H9 (cell line): Measurements from ENCODE around the gene S100B. TPM values are rescaled to one million over a fixed set of nuclear protein-coding genes. Genes with fewer than 3 reads are reported as not detected.

Experiments
- DNase-seq: peaks from one replicate; pipeline ENCODE4 v3.0.0-alpha.2; 2017
- H2AFZ ChIP-seq: one replicate; pipeline ENCODE4 v1.6.1; 2013; ENCODE audit warnings: mild to moderate bottlenecking, low read length, control low read depth, moderate library complexity
- H2AK5ac ChIP-seq: 2 replicates; pipeline ENCODE4 v1.6.1; 2013; ENCODE audit warnings: low read length, control low read depth, mixed read lengths; ENCODE audit not compliant: insufficient read length
- H2BK120ac ChIP-seq: one replicate; pipeline ENCODE4 v1.6.1; 2013; ENCODE audit warnings: low read depth, mild to moderate bottlenecking, low read length, control low read depth, inconsistent platforms; ENCODE audit not compliant: poor library complexity, severe bottlenecking
- H2BK12ac ChIP-seq: 2 replicates; pipeline ENCODE4 v1.6.1; 2013; ENCODE audit warnings: low read length, control low read depth, mixed read lengths, low read depth; ENCODE audit not compliant: insufficient read length
- H2BK15ac ChIP-seq: 2 replicates; pipeline ENCODE4 v1.6.1; 2013; ENCODE audit warnings: low read depth, low read length, control low read depth
- H2BK20ac ChIP-seq: one replicate; pipeline ENCODE4 v1.6.1; 2013; ENCODE audit warnings: low read depth, mild to moderate bottlenecking, low read length, control low read depth, inconsistent platforms; ENCODE audit not compliant: poor library complexity, severe bottlenecking
- H2BK5ac ChIP-seq: 2 replicates; pipeline ENCODE4 v1.6.1; 2013; ENCODE audit warnings: low read length, control low read depth, mixed read lengths; ENCODE audit not compliant: insufficient read length
- H3K14ac ChIP-seq: 2 replicates; pipeline ENCODE4 v1.6.1; 2013; ENCODE audit warnings: low read length, control low read depth; ENCODE audit not compliant: insufficient read depth
- H3K18ac ChIP-seq: 2 replicates; pipeline ENCODE4 v1.6.1; 2013; ENCODE audit warnings: low read depth, mild to moderate bottlenecking, mixed read lengths, low read length, control low read depth; ENCODE audit not compliant: insufficient read length
- H3K23ac ChIP-seq: 2 replicates; pipeline ENCODE4 v1.6.1; 2013; ENCODE audit warnings: low read length, control low read depth, mixed read lengths, low read depth; ENCODE audit not compliant: insufficient read length
- H3K23me2 ChIP-seq: 2 replicates; pipeline ENCODE4 v1.6.1; 2013; ENCODE audit warnings: low read depth, mild to moderate bottlenecking, mixed read lengths, low read length, control low read depth; ENCODE audit not compliant: insufficient read length, poor library complexity, severe bottlenecking
- H3K27ac ChIP-seq: 2 replicates; pipeline ENCODE4 v1.5.1; 2013; ENCODE audit warnings: low read length, control low read depth, mixed read lengths, low read depth; ENCODE audit not compliant: insufficient read length
- H3K27me3 ChIP-seq: 2 replicates; pipeline ENCODE4 v1.6.1; 2013; ENCODE audit warnings: low read length, control low read depth, inconsistent platforms; ENCODE audit not compliant: insufficient read depth
- H3K4ac ChIP-seq: 2 replicates; pipeline ENCODE4 v1.6.1; 2013; ENCODE audit warnings: low read depth, mild to moderate bottlenecking, control low read depth, inconsistent platforms, low read length, moderate library complexity
- H3K4me1 ChIP-seq: 2 replicates; pipeline ENCODE4 v1.6.1; 2013; ENCODE audit warnings: low read length, control low read depth, inconsistent platforms; ENCODE audit not compliant: insufficient read depth
- H3K4me2 ChIP-seq: 2 replicates; pipeline ENCODE4 v1.6.1; 2013; ENCODE audit warnings: low read length, control low read depth, mixed read lengths; ENCODE audit not compliant: insufficient read length, insufficient read depth
- H3K56ac ChIP-seq: 2 replicates; pipeline ENCODE4 v1.6.1; 2013; ENCODE audit warnings: low read depth, mild to moderate bottlenecking, mixed read lengths, low read length, control low read depth; ENCODE audit not compliant: insufficient read length
- H3K79me1 ChIP-seq: 2 replicates; pipeline ENCODE4 v1.6.1; 2013; ENCODE audit warnings: low read depth, mild to moderate bottlenecking, moderate library complexity, low read length, control low read depth, inconsistent platforms; ENCODE audit not compliant: insufficient read depth, poor library complexity, severe bottlenecking
- H3K79me2 ChIP-seq: 2 replicates; pipeline ENCODE4 v1.6.1; 2013; ENCODE audit warnings: low read length, control low read depth, inconsistent platforms; ENCODE audit not compliant: insufficient read depth
- H3K9ac ChIP-seq: 2 replicates; pipeline ENCODE4 v1.6.1; 2013; ENCODE audit warnings: low read length, control low read depth, mixed read lengths; ENCODE audit not compliant: insufficient read length; ENCODE audit errors: extremely low read depth
- H3K9me3 ChIP-seq: one replicate; pipeline ENCODE4 v1.6.1; 2013; ENCODE audit warnings: low read depth, low read length, inconsistent platforms; ENCODE audit not compliant: control insufficient read depth
- H3T11ph ChIP-seq: one replicate; pipeline ENCODE4 v1.6.1; 2013; ENCODE audit warnings: mild to moderate bottlenecking, low read length, control low read depth, inconsistent platforms
- H4K20me1 ChIP-seq: one replicate; pipeline ENCODE4 v1.6.1; 2013; ENCODE audit not compliant: control insufficient read depth, insufficient read length, insufficient read depth
- H4K5ac ChIP-seq: 2 replicates; pipeline ENCODE4 v1.6.1; 2013; ENCODE audit warnings: low read depth, mild to moderate bottlenecking, mixed read lengths, low read length, control low read depth; ENCODE audit not compliant: insufficient read length
- H4K8ac ChIP-seq: replicated peaks from 2 replicates; pipeline ENCODE4 v1.6.1; 2013; ENCODE audit warnings: low read length, control low read depth, mixed read lengths, low read depth; ENCODE audit not compliant: insufficient read length
- H4K91ac ChIP-seq: 2 replicates; pipeline ENCODE4 v1.6.1; 2013; ENCODE audit warnings: low read depth, mild to moderate bottlenecking, moderate library complexity, mixed read lengths, low read length, control low read depth; ENCODE audit not compliant: insufficient read length
- H3K27ac Mint-ChIP-seq, 3 experiments: 2 replicates in 2 of 3; 3 replicates in 1 of 3; pipeline ENCODE4 v1.8.0; 2020 to 2021; ENCODE audit warnings: mixed read lengths in 3 of 3, mild to moderate bottlenecking in 1 of 3, moderate library complexity in 1 of 3
- H3K27me3 Mint-ChIP-seq: 2 replicates; pipeline ENCODE4 v1.8.0; 2021; ENCODE audit warnings: low read depth, mild to moderate bottlenecking, moderate library complexity, mixed read lengths
- H3K36me3 Mint-ChIP-seq, 3 experiments: 2 replicates in 2 of 3; 3 replicates in 1 of 3; pipeline ENCODE4 v1.8.0; 2020 to 2021; ENCODE audit warnings: low read depth in 3 of 3, mixed read lengths in 3 of 3; ENCODE audit not compliant: insufficient read depth in 1 of 3
- H3K4me1 Mint-ChIP-seq, 2 experiments: 2 replicates each; pipeline ENCODE4 v1.8.0; 2020; ENCODE audit warnings: mixed read lengths in 2 of 2
- H3K4me3 Mint-ChIP-seq, 2 experiments: 2 replicates in 1 of 2; 3 replicates in 1 of 2; pipeline ENCODE4 v1.8.0; 2020 to 2021; ENCODE audit warnings: mild to moderate bottlenecking in 2 of 2, mixed read lengths in 2 of 2, moderate library complexity in 1 of 2
- H3K9me3 Mint-ChIP-seq, 2 experiments: 2 replicates in 1 of 2; 3 replicates in 1 of 2; pipeline ENCODE4 v1.8.0; 2020; ENCODE audit warnings: mild to moderate bottlenecking in 2 of 2, mixed read lengths in 2 of 2, moderate library complexity in 1 of 2
- total RNA-seq: library from RNA; stranded (reverse); gene quantifications from 2 replicates; pipeline ENCODE4 v1.2.1, GENCODE V29; 2021
- TF ChIP-seq, protein P1 (sequence below): fragments of 200-600 bp; sonication (generic); conservative IDR thresholded peaks from 3 replicates; pipeline ENCODE4 v1.8.0; 2021; ENCODE audit warnings: antibody characterized with exemption, mild to moderate bottlenecking

Gene S100B
- total RNA-seq, 1 experiment from 2014 or later = 0.26 TPM

DNA sequence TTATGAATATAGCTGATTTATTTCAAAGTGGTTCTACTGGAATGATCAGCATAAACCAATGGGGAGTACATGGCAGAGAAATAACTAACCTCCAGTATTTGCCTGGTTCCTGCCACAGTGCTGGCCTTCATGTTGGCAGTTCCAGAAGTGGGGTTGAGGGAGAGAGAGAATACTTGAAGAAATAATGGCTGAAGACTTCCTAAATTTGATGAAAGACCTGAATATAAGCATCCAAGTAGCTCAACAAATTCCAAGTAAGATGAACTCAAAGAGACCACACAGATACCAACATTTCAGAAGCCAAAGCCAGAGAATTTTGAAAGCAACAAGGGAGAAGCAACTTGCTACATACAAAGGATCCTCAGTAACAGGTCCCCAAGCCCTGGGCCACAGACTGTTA is 34.3 kb downstream of the S100B start:
- Histone ChIP-seq H3K9ac (no peak overlapping the region), H3K27ac (no peak overlapping the region), H4K91ac (no peak overlapping the region), H3K23ac (no peak overlapping the region), H3T11ph (no peak overlapping the region), H3K56ac (no peak overlapping the region), H3K4ac (no peak overlapping the region), H4K20me1 (no peaks in the 10 kb centered on the region), H2BK12ac (no peak overlapping the region), H2BK15ac (no peak overlapping the region), H4K5ac (no peak overlapping the region), H3K79me2 (no peaks in the 10 kb centered on the region), H3K79me1 (no peaks in the 10 kb centered on the region), H3K27me3 (no peaks in the 10 kb centered on the region), H3K4me2 (no peak overlapping the region), H2BK5ac (no peak overlapping the region), H3K9me3 (no peaks in the 10 kb centered on the region), H2AK5ac (no peak overlapping the region), H3K14ac (no peak overlapping the region), H3K18ac (no peak overlapping the region), H3K23me2 (no peaks in the 10 kb centered on the region), H3K4me1 (no peaks in the 10 kb centered on the region), H4K8ac (no peak overlapping the region), H2BK20ac (no peak overlapping the region), H2AFZ (no peak overlapping the region), H2BK120ac (no peak overlapping the region)
- Mint-ChIP-seq H3K27me3 (no peaks in the 10 kb centered on the region), H3K4me3 (no peak overlapping the region), H3K9me3 (peaks cover 7 to 8% of the 10 kb centered on the region in 2 experiments; a peak in 4 of 5 replicates), H3K27ac (no peak overlapping the region), H3K4me1 (no peaks in the 10 kb centered on the region), H3K36me3 (peaks cover 40 to 51% (median 48%) of the 10 kb centered on the region in 3 experiments)
- DNase-seq = no peak
- TF ChIP-seq, protein P1, sequence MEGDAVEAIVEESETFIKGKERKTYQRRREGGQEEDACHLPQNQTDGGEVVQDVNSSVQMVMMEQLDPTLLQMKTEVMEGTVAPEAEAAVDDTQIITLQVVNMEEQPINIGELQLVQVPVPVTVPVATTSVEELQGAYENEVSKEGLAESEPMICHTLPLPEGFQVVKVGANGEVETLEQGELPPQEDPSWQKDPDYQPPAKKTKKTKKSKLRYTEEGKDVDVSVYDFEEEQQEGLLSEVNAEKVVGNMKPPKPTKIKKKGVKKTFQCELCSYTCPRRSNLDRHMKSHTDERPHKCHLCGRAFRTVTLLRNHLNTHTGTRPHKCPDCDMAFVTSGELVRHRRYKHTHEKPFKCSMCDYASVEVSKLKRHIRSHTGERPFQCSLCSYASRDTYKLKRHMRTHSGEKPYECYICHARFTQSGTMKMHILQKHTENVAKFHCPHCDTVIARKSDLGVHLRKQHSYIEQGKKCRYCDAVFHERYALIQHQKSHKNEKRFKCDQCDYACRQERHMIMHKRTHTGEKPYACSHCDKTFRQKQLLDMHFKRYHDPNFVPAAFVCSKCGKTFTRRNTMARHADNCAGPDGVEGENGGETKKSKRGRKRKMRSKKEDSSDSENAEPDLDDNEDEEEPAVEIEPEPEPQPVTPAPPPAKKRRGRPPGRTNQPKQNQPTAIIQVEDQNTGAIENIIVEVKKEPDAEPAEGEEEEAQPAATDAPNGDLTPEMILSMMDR = no peak
